Adrenal gland (tissue), 12 donors: ENCODE measurements around the gene AQP5. TPM values are rescaled to one million over a fixed set of nuclear protein-coding genes. Genes with fewer than 3 reads are reported as not detected.

Source experiments
- DNase-seq, 7 donors: peaks; one replicate each; pipeline ENCODE4 v3.0.0-alpha.2; 2019 to 2020
- H3K27ac ChIP-seq, 5 donors: fragments of 200-600 bp; sonication (generic) in 4 of 5; 1 replicate in 3 of 5; 2 replicates in 2 of 5; pipeline versions ENCODE4 v1.5.1 to v1.8.0; 2016 to 2020; ENCODE audit warnings: mild to moderate bottlenecking in 1 of 5
- H3K27me3 ChIP-seq: fragments of 200-600 bp; 2 replicates; pipeline ENCODE4 v1.8.0; 2021
- H3K36me3 ChIP-seq, 2 donors: fragments of 200-600 bp; replicated peaks in 1 of 2; 1 replicate in 1 of 2; 2 replicates in 1 of 2; pipeline versions ENCODE4 v1.5.1 to v1.8.0; 2018 to 2022
- H3K4me1 ChIP-seq, 2 donors: fragments of 200-600 bp; replicated peaks in 1 of 2; 1 replicate in 1 of 2; 2 replicates in 1 of 2; pipeline versions ENCODE4 v1.5.1 to v1.8.0; 2018 to 2021
- H3K4me3 ChIP-seq, 4 donors: fragments of 200-600 bp; sonication (generic) in 3 of 4; one replicate each; pipeline ENCODE4 v1.5.1; 2016 to 2018
- H3K9me3 ChIP-seq, 3 donors: fragments of 200-600 bp; sonication (generic) in 1 of 3; replicated peaks in 1 of 3; 1 replicate in 2 of 3; 2 replicates in 1 of 3; pipeline versions ENCODE4 v1.5.1 to v1.8.0; 2016 to 2021
- CTCF ChIP-seq, 6 experiments: fragments of 450-650 bp in 4 of 6; fragments of 200-600 bp in 2 of 6; sonication (generic) in 1 of 6; IDR thresholded peaks; 1 replicate in 5 of 6; 2 replicates in 1 of 6; pipeline versions ENCODE4 v1.5.1 to v1.8.0; 2016 to 2021; ENCODE audit warnings: antibody characterized with exemption in 6 of 6, mild to moderate bottlenecking in 2 of 6, moderate library complexity in 1 of 6
- POLR2A ChIP-seq, 2 donors: fragments of 450-650 bp; IDR thresholded peaks; one replicate each; pipeline ENCODE4 v1.6.1; 2017; ENCODE audit warnings: antibody characterized with exemption in 2 of 2, mild to moderate bottlenecking in 2 of 2, moderate library complexity in 1 of 2
- WGBS, 4 donors: extraction: QIAGEN DNeasy Blood & Tissue Kit in 2 of 4; methylation state at CpG; one replicate each; pipeline versions ENCODE4 v1.1.5 to v1.1.7; 2013 to 2017; 5-methylcytosine and 5-hydroxymethylcytosine counted together
- intact Hi-C, 2 donors: fragments of 100-400 bp; cut with DNase I; formaldehyde crosslinking; loops; one replicate each; pipeline versions ENCODE4 v1.14.1 to v1.15.0; 2022 to 2023
- polyA plus RNA-seq, 3 donors: library from polyadenylated mRNA; stranded (reverse); fragments of 200-250 nt in 2 of 3; fragments of 350-450 nt in 1 of 3; fragmentation: Illumina TruSeq in 1 of 3; extraction: RNeasy Lipid Tissue Mini Kit (QIAGEN cat#74804) in 1 of 3; gene quantifications; one replicate each; pipeline ENCODE4 v1.2.3, GENCODE V29; 2013 to 2014
- total RNA-seq, 9 donors: library from RNA; depleted of rRNA in 4 of 9; stranded (reverse); fragments of >200 nt in 4 of 9; fragments of 120-200 nt in 1 of 9; fragmentation: NEBNext Ultra II Directional in 1 of 9; extraction: Animal tissue kit (Norgen Biotek cat#: 25700) in 1 of 9; gene quantifications; one replicate each; pipeline versions ENCODE4 v1.1.0 to v1.2.4, GENCODE V29; 2013 to 2023
- donor health status: healthy with polysubstance abuse.
- donor health status: Bipolar disorder and iron deficiency.
- donor health status: DM: yes; HTN: yes; CAD: no.
- donor health status: DM: no; HTN: no; CAD: no.
- donor health status: DM: no; HTN: no; CAD: no.
- donor health status: DM: yes; HTN: yes; CAD: no.

Gene AQP5
- total and polyA plus RNA-seq, 12 donors: 0.22 to 2.6 (median 0.84) TPM; not detected in 1

GRCh38 chr12:49921299-49921698 lies 40.4 kb upstream of the AQP5 start:
- no peak for TF ChIP-seq POLR2A (IDR thresholded peaks at IDR 0.05)
- no peak for TF ChIP-seq CTCF (IDR thresholded peaks at IDR 0.05)
- WGBS, 4 donors: 52 to 82% (median 71%) methylated on average over 3 of the region's 3 CpGs
- H3K36me3 ChIP-seq: no peaks in the 10 kb centered on the region
- intact Hi-C loops: no loop called here
- no peak overlapping the region for H3K4me3 ChIP-seq
- peaks cover 8 to 18% of the 10 kb centered on the region in 2 donors for H3K4me1 ChIP-seq
- H3K9me3 ChIP-seq: no peaks in the 10 kb centered on the region
- H3K27me3 ChIP-seq: no peaks in the 10 kb centered on the region
- DNase-seq: no peak
- peak overlapping the region in 1 of 5 donors; percentile 72 for H3K27ac ChIP-seq

- H3K9me3 ChIP-seq: no peaks in the 10 kb centered on the region
- TF ChIP-seq POLR2A (IDR thresholded peaks at IDR 0.05): no peak
- no peak for TF ChIP-seq CTCF (IDR thresholded peaks at IDR 0.05)
- intact Hi-C loops: no loop called here
- peak overlapping the region in 1 of 5 donors; percentile 69 for H3K27ac ChIP-seq
- 75 to 89% (median 83%) methylated on average over 6 of the region's 6 CpGs for WGBS, 4 donors
- H3K4me3 ChIP-seq: no peak overlapping the region
- H3K4me1 ChIP-seq: peaks cover 8 to 18% of the 10 kb centered on the region in 2 donors
- no peaks in the 10 kb centered on the region for H3K27me3 ChIP-seq
- DNase-seq: no peak
- H3K36me3 ChIP-seq: no peaks in the 10 kb centered on the region
Measured at GRCh38 chr12:49921936-49922335, 39.7 kb upstream of the AQP5 start.

GRCh38 chr12:49922349-49923034 lies 39.2 kb upstream of the AQP5 start:
- DNase-seq: peak in 5 of 7 donors; percentile 39 to 53 (median 42)
- intact Hi-C loops: no loop called here
- TF ChIP-seq POLR2A (IDR thresholded peaks at IDR 0.05): no peak
- no peak for TF ChIP-seq CTCF (IDR thresholded peaks at IDR 0.05)

GRCh38 chr12:49923035-49923644 lies 38.5 kb upstream of the AQP5 start:
- Histone ChIP-seq H3K9me3 (no peaks in the 10 kb centered on the region), H3K4me3 (no peak overlapping the region), H3K36me3 (no peaks in the 10 kb centered on the region), H3K27ac (peak overlapping the region in 2 of 5 donors; percentile 41 to 69), H3K4me1 (peaks cover 8 to 18% of the 10 kb centered on the region in 2 donors), H3K27me3 (no peaks in the 10 kb centered on the region)
- intact Hi-C loops: no loop called here
- TF ChIP-seq POLR2A (IDR thresholded peaks at IDR 0.05) (no peak), CTCF (IDR thresholded peaks at IDR 0.05) (no peak)
- no peak for DNase-seq
- WGBS, 4 donors: 76 to 86% (median 83%) methylated on average over 7 of the region's 7 CpGs

More at GRCh38 chr12:49922349-49923034, 39.2 kb upstream of the AQP5 start:
- Histone ChIP-seq H3K27ac (peak overlapping the region in 2 of 5 donors; percentile 41 to 69), H3K4me3 (no peak overlapping the region), H3K36me3 (no peaks in the 10 kb centered on the region), H3K9me3 (no peaks in the 10 kb centered on the region), H3K4me1 (peaks cover 8 to 18% of the 10 kb centered on the region in 2 donors), H3K27me3 (no peaks in the 10 kb centered on the region)
- WGBS, 4 donors: 46 to 54% (median 49%) methylated on average over 8 to 12 of the region's 12 CpGs
